ENCODE data around the gene TCERG1. TPM values are rescaled to one million over a fixed set of nuclear protein-coding genes. Genes with fewer than 3 reads are reported as not detected.
"Not testable (repeated sequence)": the region's sequence is repeated elsewhere in the genome, so short reads cannot be mapped to it uniquely, and the experiment has no call there.

The TCERG1 gene
- total RNA-seq, 1 donor: 42.0 TPM

DNA sequence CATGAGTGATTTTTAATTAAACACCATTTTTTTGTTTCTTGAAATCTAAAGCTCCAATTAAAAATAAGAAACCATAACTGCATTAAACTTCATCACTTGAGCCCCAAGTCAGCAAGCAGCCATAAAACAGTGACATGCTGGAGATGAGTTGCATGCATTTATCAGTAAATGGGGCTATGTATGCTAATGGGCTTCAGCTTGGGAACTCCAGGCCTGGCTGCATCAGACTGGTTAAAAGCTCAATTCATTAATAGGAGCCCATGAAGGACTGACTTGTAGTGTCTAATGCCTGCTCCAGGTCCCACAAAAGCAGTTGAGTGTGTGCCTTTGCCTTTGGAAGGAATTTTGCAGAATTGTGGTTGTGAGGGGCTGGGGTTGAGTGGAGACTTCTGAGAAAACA lies 102.5 kb downstream of the TCERG1 start:
- DNase-seq (ENCODE audit: insufficient read length, low spot score, missing footprints): peak; percentile 32
- no peak overlapping the region for H3K4me2 ChIP-seq (ENCODE audit: insufficient read depth, low read length)
- H3K27ac ChIP-seq (ENCODE audit: low read depth, low read length): no peak overlapping the region
- no peaks in the 10 kb centered on the region for H3K79me2 ChIP-seq (ENCODE audit: insufficient read depth, low read length)
- H4K20me1 ChIP-seq (ENCODE audit: insufficient read depth, low read length): no peaks in the 10 kb centered on the region
- H3K27me3 ChIP-seq (ENCODE audit: insufficient read depth, low read length): no peaks in the 10 kb centered on the region
- H3K9me3 ChIP-seq (ENCODE audit: low read depth, low read length): no peaks in the 10 kb centered on the region
- H3K4me1 ChIP-seq (ENCODE audit: insufficient read depth, low read length): no peaks in the 10 kb centered on the region
- H2AFZ ChIP-seq (ENCODE audit: low read length): no peak overlapping the region
- H3K4me3 ChIP-seq (ENCODE audit: insufficient read depth, low read length): no peak overlapping the region
- no peak for TF ChIP-seq CTCF (IDR thresholded peaks at IDR 0.05; ENCODE audit: extremely low read depth, low read depth, low read length)
- no peaks in the 10 kb centered on the region for H3K36me3 ChIP-seq (ENCODE audit: insufficient read depth, low read length)

GRCh38 chr5:146553446-146553845 lies 106.3 kb downstream of the TCERG1 start:
- Histone ChIP-seq H3K9me3 (ENCODE audit: low read depth, low read length) (no peaks in the 10 kb centered on the region), H3K4me2 (ENCODE audit: insufficient read depth, low read length) (no peak overlapping the region), H3K4me3 (ENCODE audit: insufficient read depth, low read length) (no peak overlapping the region), H3K27ac (ENCODE audit: low read depth, low read length) (no peak overlapping the region), H3K27me3 (ENCODE audit: insufficient read depth, low read length) (no peaks in the 10 kb centered on the region), H3K79me2 (ENCODE audit: insufficient read depth, low read length) (no peaks in the 10 kb centered on the region), H3K36me3 (ENCODE audit: insufficient read depth, low read length) (no peaks in the 10 kb centered on the region), H3K4me1 (ENCODE audit: insufficient read depth, low read length) (no peaks in the 10 kb centered on the region), H4K20me1 (ENCODE audit: insufficient read depth, low read length) (no peaks in the 10 kb centered on the region), H2AFZ (ENCODE audit: low read length) (no peak overlapping the region)
- TF ChIP-seq CTCF (IDR thresholded peaks at IDR 0.05; ENCODE audit: extremely low read depth, low read depth, low read length): no peak
- DNase-seq (ENCODE audit: insufficient read length, low spot score, missing footprints): no peak

DNA sequence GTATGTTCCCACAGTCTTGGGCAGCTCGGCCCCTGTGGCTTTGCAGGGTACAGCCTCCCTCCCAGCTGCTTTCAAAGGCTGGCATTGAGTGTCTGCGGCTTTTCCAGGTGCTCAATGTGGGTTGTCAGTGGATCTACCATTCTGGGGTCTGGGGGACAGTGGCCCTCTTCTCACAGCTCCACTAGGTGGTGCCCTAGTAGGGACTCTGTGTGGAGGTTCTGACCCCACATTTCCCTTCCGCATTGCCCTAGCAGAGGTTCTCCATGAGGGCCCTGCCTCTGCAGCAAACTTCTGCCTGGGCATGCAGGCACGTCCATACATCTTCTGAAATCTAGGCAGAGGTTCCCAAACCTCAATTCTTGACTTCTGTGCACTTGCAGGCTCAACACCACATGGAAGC lies 109.8 kb downstream of the TCERG1 start:
- not testable (repeated sequence) for H3K4me3 ChIP-seq (ENCODE audit: insufficient read depth, low read length); H3K4me2 ChIP-seq (ENCODE audit: insufficient read depth, low read length); H3K27ac ChIP-seq (ENCODE audit: low read depth, low read length); H3K36me3 ChIP-seq (ENCODE audit: insufficient read depth, low read length); H3K27me3 ChIP-seq (ENCODE audit: insufficient read depth, low read length); H3K79me2 ChIP-seq (ENCODE audit: insufficient read depth, low read length); H3K9me3 ChIP-seq (ENCODE audit: low read depth, low read length); H2AFZ ChIP-seq (ENCODE audit: low read length); H4K20me1 ChIP-seq (ENCODE audit: insufficient read depth, low read length); DNase-seq (ENCODE audit: insufficient read length, low spot score, missing footprints)
- peaks cover 18% of the 10 kb centered on the region for H3K4me1 ChIP-seq (ENCODE audit: insufficient read depth, low read length)

DNA sequence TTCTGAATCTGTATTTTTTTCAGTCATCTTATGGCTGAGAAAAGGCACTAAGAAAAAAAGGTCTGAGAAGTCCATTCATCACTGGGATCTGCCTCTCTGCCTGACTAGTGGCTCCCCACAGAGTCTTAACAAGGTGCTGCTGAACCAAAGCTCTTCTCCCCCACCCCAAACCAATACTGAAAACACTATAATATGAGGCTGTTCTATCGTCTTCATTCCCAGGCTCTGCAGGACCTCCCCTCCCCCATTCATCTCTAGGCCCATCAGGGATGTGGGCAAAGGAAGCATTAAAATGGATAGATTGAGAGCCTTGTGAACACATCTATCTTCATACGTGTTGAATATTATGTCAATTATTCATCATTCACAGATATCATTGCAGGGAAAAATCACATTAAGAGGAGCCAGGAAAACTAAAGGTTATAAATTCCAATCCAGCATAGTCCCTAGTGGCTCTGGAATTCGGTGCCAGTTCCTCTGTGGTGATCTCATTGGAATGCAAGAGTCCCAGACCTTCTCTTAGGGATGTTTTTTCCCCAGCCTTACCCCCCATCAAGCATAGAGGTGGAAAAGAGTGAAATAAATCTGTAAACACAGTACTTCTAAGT lies 113.2 kb downstream of the TCERG1 start:
- no peaks in the 10 kb centered on the region for H4K20me1 ChIP-seq (ENCODE audit: insufficient read depth, low read length)
- H3K36me3 ChIP-seq (ENCODE audit: insufficient read depth, low read length): no peaks in the 10 kb centered on the region
- no peaks in the 10 kb centered on the region for H3K79me2 ChIP-seq (ENCODE audit: insufficient read depth, low read length)
- H2AFZ ChIP-seq (ENCODE audit: low read length): no peak overlapping the region
- H3K27ac ChIP-seq (ENCODE audit: low read depth, low read length): peak overlapping the region; percentile 39
- no peaks in the 10 kb centered on the region for H3K9me3 ChIP-seq (ENCODE audit: low read depth, low read length)
- TF ChIP-seq CTCF (IDR thresholded peaks at IDR 0.05; ENCODE audit: extremely low read depth, low read depth, low read length): no peak
- H3K4me1 ChIP-seq (ENCODE audit: insufficient read depth, low read length): peaks cover 18% of the 10 kb centered on the region
- no peaks in the 10 kb centered on the region for H3K27me3 ChIP-seq (ENCODE audit: insufficient read depth, low read length)
- peak overlapping the region; percentile 7 for H3K4me2 ChIP-seq (ENCODE audit: insufficient read depth, low read length)
- peak; percentile 37 for DNase-seq (ENCODE audit: insufficient read length, low spot score, missing footprints)
- H3K4me3 ChIP-seq (ENCODE audit: insufficient read depth, low read length): no peak overlapping the region

Small RNA genes lying within 50 kb of the gene (small RNA-seq; reads per million reads assigned to genes)
- gene RF02271: not detected

Other genes with a start within 250 kb of the TCERG1 start
- 22.1 and 28.0 TPM in 2 replicates for gene RBM27, start 243.7 kb upstream of the TCERG1 start, total RNA-seq
- gene POU4F3, start 108.5 kb upstream of the TCERG1 start, total RNA-seq: under 0.01 TPM in 1 of 2 replicates, not detected in the other
- not detected in 2 replicates for gene GPR151, start 68.9 kb downstream of the TCERG1 start, total RNA-seq